ENCODE data around the gene AHCY.

GRCh38 chr20:34320861-34321260, 17.7 kb upstream of the AHCY start:
- TF ChIP-seq, protein P1, sequence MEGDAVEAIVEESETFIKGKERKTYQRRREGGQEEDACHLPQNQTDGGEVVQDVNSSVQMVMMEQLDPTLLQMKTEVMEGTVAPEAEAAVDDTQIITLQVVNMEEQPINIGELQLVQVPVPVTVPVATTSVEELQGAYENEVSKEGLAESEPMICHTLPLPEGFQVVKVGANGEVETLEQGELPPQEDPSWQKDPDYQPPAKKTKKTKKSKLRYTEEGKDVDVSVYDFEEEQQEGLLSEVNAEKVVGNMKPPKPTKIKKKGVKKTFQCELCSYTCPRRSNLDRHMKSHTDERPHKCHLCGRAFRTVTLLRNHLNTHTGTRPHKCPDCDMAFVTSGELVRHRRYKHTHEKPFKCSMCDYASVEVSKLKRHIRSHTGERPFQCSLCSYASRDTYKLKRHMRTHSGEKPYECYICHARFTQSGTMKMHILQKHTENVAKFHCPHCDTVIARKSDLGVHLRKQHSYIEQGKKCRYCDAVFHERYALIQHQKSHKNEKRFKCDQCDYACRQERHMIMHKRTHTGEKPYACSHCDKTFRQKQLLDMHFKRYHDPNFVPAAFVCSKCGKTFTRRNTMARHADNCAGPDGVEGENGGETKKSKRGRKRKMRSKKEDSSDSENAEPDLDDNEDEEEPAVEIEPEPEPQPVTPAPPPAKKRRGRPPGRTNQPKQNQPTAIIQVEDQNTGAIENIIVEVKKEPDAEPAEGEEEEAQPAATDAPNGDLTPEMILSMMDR (IDR thresholded peaks at IDR 0.05): no peak
- TF ChIP-seq, protein P2, sequence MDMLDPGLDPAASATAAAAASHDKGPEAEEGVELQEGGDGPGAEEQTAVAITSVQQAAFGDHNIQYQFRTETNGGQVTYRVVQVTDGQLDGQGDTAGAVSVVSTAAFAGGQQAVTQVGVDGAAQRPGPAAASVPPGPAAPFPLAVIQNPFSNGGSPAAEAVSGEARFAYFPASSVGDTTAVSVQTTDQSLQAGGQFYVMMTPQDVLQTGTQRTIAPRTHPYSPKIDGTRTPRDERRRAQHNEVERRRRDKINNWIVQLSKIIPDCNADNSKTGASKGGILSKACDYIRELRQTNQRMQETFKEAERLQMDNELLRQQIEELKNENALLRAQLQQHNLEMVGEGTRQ (CRISPR knock-in tag; IDR thresholded peaks at IDR 0.05): no peak
- TF ChIP-seq, protein P3, sequence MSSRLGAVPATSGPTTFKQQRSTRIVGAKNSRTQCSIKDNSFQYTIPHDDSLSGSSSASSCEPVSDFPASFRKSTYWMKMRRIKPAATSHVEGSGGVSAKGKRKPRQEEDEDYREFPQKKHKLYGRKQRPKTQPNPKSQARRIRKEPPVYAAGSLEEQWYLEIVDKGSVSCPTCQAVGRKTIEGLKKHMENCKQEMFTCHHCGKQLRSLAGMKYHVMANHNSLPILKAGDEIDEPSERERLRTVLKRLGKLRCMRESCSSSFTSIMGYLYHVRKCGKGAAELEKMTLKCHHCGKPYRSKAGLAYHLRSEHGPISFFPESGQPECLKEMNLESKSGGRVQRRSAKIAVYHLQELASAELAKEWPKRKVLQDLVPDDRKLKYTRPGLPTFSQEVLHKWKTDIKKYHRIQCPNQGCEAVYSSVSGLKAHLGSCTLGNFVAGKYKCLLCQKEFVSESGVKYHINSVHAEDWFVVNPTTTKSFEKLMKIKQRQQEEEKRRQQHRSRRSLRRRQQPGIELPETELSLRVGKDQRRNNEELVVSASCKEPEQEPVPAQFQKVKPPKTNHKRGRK (CRISPR knock-in tag; IDR thresholded peaks at IDR 0.05; ENCODE audit: borderline replicate concordance): no peak
